WTC11 (cell line): ENCODE measurements around the gene ERVK3-1.

Source experiments
- ATF6 ChIP-seq: sonication (generic); formaldehyde crosslinking; IDR thresholded peaks from 2 replicates; pipeline ENCODE4 v1.8.1; 2023; ENCODE audit warnings: mild to moderate bottlenecking, missing genetic modification reagents
- CREB1 ChIP-seq: sonication (generic); formaldehyde crosslinking; IDR thresholded peaks from 2 replicates; pipeline ENCODE4 v1.8.0; 2023; ENCODE audit warnings: mild to moderate bottlenecking, missing genetic modification reagents
- CREM ChIP-seq: sonication (generic); formaldehyde crosslinking; IDR thresholded peaks from 2 replicates; pipeline ENCODE4 v1.8.1; 2022; ENCODE audit warnings: mild to moderate bottlenecking, missing genetic modification reagents, moderate library complexity
- CTCF ChIP-seq: fragments of 200-600 bp; IDR thresholded peaks from 2 replicates; pipeline ENCODE4 v1.8.0; 2022; ENCODE audit warnings: antibody characterized with exemption
- ELF4 ChIP-seq: sonication (generic); formaldehyde crosslinking; IDR thresholded peaks from 2 replicates; pipeline ENCODE4 v1.8.1; 2022; ENCODE audit warnings: low read depth, mild to moderate bottlenecking, moderate library complexity, missing genetic modification reagents
- IRF2 ChIP-seq: sonication (generic); formaldehyde crosslinking; IDR thresholded peaks from 2 replicates; pipeline ENCODE4 v1.8.0; 2022; ENCODE audit warnings: low read depth, missing genetic modification reagents, borderline replicate concordance
- MAX ChIP-seq: sonication (generic); formaldehyde crosslinking; IDR thresholded peaks from 2 replicates; pipeline ENCODE4 v1.8.0; 2022; ENCODE audit warnings: mild to moderate bottlenecking, missing genetic modification reagents
- SMAD3 ChIP-seq: sonication (generic); formaldehyde crosslinking; IDR thresholded peaks from 2 replicates; pipeline ENCODE4 v1.8.0; 2022; ENCODE audit warnings: missing genetic modification reagents, mild to moderate bottlenecking, borderline replicate concordance
- TP53 ChIP-seq: sonication (generic); formaldehyde crosslinking; IDR thresholded peaks from 2 replicates; pipeline ENCODE4 v1.8.1; 2023; ENCODE audit warnings: mild to moderate bottlenecking, missing genetic modification reagents
- ZNF121 ChIP-seq: sonication (generic); formaldehyde crosslinking; IDR thresholded peaks from 2 replicates; pipeline ENCODE4 v1.8.0; 2023; ENCODE audit warnings: missing genetic modification reagents
- ZNF423 ChIP-seq: fragments of 250-450 bp; sonication (Bioruptor Pico); IDR thresholded peaks from 2 replicates; pipeline ENCODE4 v2.1.2; 2022; ENCODE audit warnings: mild to moderate bottlenecking, moderate library complexity

GRCh38 chr19:58305065-58305931 is at the start of gene ERVK3-1:
- TF ChIP-seq CTCF (no peak), SMAD3 (CRISPR knock-in tag) (peak; percentile 50; the same call in 1 of the 2 replicates), CREM (CRISPR knock-in tag) (peak; percentile 76; the same call in 1 of the 2 replicates), ATF6 (CRISPR knock-in tag) (no peak), MAX (CRISPR knock-in tag) (peak; percentile 90), TP53 (CRISPR knock-in tag) (no peak), ELF4 (CRISPR knock-in tag) (no peak), ZNF121 (CRISPR knock-in tag) (0 out of 2 replicates have a peak, but pooled peaks have one; percentile 21), ZNF423 (CRISPR knock-in tag) (no peak), CREB1 (CRISPR knock-in tag) (no peak), IRF2 (no peak)
